ENCODE results near the gene REEP6.

DNA sequence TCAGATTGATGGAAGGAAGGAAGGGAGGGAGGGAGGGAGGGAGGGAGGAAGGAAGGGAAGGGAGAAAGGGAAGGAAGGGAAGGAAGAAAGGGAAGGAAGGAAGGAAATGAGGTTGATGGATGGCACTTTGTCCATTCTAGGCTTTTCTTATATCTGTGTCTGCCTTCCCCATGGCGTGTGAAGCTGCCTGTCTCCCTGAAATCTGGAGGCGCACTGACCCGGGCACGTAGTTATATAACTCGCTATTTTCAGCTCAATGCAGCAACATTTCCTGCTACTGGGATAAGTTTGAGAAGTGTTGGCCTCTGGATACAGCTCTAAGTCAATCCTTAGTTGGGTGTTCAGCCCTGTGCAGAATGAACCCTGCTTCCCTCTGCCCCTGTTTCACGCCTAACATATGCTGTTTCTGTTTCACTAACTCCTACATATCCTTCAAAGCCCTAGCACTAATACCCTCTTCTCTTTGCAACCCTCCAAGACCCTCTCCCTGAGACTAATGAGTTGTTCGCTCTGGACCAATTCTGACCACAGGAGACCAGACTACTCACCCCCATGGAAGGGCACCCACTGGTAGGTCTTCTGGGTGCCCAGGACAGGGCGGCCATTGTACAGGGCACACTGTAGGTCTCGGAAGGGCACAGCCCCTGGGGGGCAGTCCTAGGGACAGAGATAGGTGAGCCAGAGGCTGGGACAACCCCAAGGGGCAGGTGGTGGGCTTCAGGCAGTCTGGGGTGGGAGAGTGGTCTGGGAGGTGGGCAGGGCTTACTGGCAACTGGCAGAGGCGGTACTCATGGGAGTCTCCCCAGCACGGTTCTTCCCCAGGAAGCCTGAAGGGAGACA lies 18.8 kb downstream of the REEP6 start:
- TF ChIP-seq, protein P1, sequence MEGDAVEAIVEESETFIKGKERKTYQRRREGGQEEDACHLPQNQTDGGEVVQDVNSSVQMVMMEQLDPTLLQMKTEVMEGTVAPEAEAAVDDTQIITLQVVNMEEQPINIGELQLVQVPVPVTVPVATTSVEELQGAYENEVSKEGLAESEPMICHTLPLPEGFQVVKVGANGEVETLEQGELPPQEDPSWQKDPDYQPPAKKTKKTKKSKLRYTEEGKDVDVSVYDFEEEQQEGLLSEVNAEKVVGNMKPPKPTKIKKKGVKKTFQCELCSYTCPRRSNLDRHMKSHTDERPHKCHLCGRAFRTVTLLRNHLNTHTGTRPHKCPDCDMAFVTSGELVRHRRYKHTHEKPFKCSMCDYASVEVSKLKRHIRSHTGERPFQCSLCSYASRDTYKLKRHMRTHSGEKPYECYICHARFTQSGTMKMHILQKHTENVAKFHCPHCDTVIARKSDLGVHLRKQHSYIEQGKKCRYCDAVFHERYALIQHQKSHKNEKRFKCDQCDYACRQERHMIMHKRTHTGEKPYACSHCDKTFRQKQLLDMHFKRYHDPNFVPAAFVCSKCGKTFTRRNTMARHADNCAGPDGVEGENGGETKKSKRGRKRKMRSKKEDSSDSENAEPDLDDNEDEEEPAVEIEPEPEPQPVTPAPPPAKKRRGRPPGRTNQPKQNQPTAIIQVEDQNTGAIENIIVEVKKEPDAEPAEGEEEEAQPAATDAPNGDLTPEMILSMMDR (IDR thresholded peaks at IDR 0.05): no peak
- no peak for TF ChIP-seq POLR2A (IDR thresholded peaks at IDR 0.05)

Data from body of pancreas (tissue), 4 donors.